ENCODE measurements around the gene PEX10.
A peak's percentile ranks its signal among the peaks of the same experiment; 100 is the strongest.

The PEX10 gene

DNA sequence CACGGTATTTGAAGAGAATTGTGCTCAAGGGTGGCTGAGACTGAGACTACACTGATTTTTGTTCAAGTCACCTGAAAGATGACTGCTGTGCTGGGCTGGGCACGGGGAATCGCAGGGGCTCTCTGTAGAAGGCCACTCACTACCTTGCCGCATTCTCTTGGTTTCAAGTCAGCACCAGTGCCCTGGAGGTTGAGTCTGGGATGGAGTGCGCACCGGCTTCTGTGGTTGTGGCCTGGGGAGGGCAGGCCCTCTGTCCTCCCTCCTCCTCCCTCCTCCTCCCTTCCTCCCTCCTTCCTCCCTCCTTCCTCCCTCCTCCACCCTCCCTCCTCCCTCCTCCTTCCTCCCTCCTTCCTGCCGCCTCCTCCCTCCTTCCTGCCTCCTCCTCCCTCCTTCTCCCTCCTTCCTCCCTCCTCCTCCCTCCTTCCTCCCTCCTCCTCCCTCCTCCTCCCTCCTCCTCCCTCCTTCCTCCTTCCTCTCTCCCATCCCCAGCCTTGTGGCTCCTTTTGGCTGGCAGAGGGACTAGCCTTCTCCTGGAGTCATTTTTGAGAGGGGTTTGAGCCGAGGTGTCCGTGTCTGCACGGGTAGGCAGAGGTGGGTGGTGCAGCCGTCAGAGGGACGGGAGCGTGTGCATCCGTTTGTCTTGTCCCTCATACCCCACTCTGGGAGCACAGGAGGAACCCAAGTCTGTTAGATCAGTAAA is 11.3 kb downstream of the PEX10 start:
- DNase-seq: no peak
- Mint-ChIP-seq H3K4me1 (no peaks in the 10 kb centered on the region), H3K4me3 (no peak overlapping the region), H3K27me3 (ENCODE audit: low read depth, poor library complexity) (peaks cover 4% of the 10 kb centered on the region), H3K9me3 (no peaks in the 10 kb centered on the region), H3K27ac (peak overlapping the region; percentile 67), H3K36me3 (ENCODE audit: low read depth) (peaks cover 55% of the 10 kb centered on the region)
- TF ChIP-seq, protein P1, sequence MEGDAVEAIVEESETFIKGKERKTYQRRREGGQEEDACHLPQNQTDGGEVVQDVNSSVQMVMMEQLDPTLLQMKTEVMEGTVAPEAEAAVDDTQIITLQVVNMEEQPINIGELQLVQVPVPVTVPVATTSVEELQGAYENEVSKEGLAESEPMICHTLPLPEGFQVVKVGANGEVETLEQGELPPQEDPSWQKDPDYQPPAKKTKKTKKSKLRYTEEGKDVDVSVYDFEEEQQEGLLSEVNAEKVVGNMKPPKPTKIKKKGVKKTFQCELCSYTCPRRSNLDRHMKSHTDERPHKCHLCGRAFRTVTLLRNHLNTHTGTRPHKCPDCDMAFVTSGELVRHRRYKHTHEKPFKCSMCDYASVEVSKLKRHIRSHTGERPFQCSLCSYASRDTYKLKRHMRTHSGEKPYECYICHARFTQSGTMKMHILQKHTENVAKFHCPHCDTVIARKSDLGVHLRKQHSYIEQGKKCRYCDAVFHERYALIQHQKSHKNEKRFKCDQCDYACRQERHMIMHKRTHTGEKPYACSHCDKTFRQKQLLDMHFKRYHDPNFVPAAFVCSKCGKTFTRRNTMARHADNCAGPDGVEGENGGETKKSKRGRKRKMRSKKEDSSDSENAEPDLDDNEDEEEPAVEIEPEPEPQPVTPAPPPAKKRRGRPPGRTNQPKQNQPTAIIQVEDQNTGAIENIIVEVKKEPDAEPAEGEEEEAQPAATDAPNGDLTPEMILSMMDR (IDR thresholded peaks at IDR 0.05): no peak

DNA sequence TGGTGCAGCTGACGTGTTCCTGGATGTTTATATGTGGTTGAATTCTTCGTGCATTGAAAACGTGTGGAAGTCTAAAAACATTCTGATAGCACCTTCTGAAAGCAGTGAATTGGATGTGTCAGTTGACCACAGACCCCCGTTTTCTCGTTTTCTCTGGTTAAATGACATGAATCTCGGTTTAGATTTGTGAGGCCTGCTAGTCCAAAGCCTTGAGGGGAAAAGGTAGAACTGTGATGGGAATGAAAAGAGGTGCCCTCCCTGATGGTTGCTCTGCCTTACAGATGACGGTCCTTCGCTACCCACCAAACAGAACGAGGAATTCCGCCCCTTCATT is 11.8 kb downstream of the PEX10 start:
- Mint-ChIP-seq H3K9me3 (no peaks in the 10 kb centered on the region), H3K27me3 (ENCODE audit: low read depth, poor library complexity) (peaks cover 4% of the 10 kb centered on the region)
- DNase-seq: no peak

DNA sequence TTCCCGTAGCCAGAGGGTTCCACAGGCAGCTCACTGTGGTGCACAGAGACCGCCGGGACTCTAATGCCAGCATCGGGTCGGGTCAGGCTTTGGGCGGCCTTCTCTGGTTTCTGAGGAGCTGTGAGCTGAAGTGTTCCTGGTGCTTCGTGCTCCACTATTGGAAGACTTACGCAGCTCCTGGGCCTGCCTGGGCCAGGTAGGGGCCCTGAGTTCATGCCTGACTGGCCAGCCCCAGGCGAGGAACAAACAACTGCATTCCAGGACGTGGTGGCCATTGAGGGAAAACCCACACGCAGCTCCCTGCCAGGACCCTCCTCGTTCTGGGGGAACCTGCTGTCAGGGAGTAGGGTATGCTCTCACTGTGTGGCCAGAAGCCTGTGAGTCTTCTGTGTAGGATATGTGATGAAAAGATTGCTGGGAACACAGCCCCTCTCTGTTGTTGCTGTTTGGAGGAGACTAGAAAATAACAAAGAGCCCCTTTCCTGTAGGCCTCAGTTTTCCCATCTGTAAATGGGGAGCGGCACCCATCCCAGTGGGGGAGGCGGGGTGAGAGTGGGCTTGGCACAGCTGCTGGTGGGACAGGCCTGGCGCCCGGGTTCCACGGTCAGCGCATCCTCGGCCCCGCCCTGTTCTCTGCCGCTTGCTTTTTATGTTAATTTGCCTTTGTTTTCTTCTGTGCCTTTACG is 12.3 kb downstream of the PEX10 start:
- H3K27me3 Mint-ChIP-seq (ENCODE audit: low read depth, poor library complexity): peaks cover 4% of the 10 kb centered on the region
- H3K4me3 Mint-ChIP-seq: no peak overlapping the region
- H3K4me1 Mint-ChIP-seq: no peaks in the 10 kb centered on the region
- H3K36me3 Mint-ChIP-seq (ENCODE audit: low read depth): peaks cover 52% of the 10 kb centered on the region
- H3K9me3 Mint-ChIP-seq: no peaks in the 10 kb centered on the region
- peak overlapping the region; percentile 67 for H3K27ac Mint-ChIP-seq
- TF ChIP-seq, protein P1 (IDR thresholded peaks at IDR 0.05): no peak
- no peak for DNase-seq

More for the DNA sequence above, 11.8 kb downstream of the PEX10 start:
- TF ChIP-seq, protein P1 (IDR thresholded peaks at IDR 0.05): no peak
- Mint-ChIP-seq H3K36me3 (ENCODE audit: low read depth) (peaks cover 56% of the 10 kb centered on the region), H3K27ac (peak overlapping the region; percentile 67), H3K4me1 (no peaks in the 10 kb centered on the region), H3K4me3 (no peak overlapping the region)

DNA sequence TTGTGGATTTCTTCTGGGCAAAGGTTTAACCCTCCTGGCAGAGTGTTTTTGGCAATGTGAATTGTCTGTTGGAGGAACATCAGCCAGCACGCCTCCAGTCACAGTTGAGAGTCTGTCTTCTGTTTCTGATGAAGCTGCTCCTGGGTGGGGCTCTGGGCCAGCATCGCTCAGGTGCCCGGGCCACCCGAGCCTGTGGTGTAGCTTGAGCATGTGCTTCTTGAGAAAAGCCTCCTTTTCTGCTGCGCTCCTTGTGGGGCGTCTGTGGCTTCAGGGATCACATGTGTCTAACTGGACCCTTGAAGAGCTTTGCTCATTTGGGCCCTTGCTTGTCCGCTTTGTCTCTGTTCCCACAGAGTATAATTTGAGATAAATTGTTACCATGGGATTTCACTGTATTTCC is 13.5 kb downstream of the PEX10 start:
- Mint-ChIP-seq H3K9me3 (no peaks in the 10 kb centered on the region), H3K4me3 (no peak overlapping the region), H3K27ac (peak overlapping the region; percentile 54), H3K36me3 (ENCODE audit: low read depth) (peaks cover 52% of the 10 kb centered on the region), H3K27me3 (ENCODE audit: low read depth, poor library complexity) (peaks cover 4% of the 10 kb centered on the region), H3K4me1 (peaks cover 4% of the 10 kb centered on the region)
- no peak for DNase-seq
- TF ChIP-seq, protein P1 (IDR thresholded peaks at IDR 0.05): no peak

DNA sequence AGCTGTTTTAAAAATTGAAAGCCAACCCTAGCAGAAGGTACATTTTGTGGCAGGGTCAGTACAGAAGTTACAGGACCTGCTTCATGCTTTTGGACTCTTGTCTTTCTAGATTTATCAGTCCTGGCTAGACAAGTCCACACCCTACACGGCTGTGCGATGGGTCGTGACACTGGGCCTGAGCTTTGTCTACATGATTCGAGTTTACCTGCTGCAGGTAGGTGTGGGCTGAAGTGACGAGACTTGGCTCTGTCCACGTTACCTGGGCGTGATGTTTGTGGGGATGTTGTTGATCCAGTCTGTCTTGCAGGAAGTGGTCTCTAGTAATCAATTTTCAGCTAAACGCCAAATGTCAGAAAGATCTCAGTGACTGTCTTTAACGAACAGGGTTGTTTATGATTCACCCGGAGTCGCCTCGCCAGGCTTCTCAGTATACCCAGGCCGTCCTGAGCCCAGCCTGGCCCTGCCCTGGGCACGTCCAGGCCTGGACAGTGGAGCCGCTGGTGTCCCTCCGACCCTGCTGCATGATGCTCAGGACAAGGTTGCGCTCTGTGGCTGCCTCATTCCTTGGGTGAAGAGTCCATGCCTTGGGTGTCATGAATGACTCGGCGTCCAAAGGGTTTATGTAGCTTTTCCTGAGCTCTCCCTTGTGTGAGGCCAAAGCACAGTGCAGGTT is 15.2 kb downstream of the PEX10 start:
- no peaks in the 10 kb centered on the region for H3K9me3 Mint-ChIP-seq
- H3K36me3 Mint-ChIP-seq (ENCODE audit: low read depth): peaks cover 60% of the 10 kb centered on the region
- peak overlapping the region; percentile 96 for H3K27ac Mint-ChIP-seq
- H3K4me3 Mint-ChIP-seq: no peak overlapping the region
- TF ChIP-seq, protein P1 (IDR thresholded peaks at IDR 0.05): no peak
- H3K27me3 Mint-ChIP-seq (ENCODE audit: low read depth, poor library complexity): peaks cover 8% of the 10 kb centered on the region
- no peak for DNase-seq
- H3K4me1 Mint-ChIP-seq: peaks cover 20% of the 10 kb centered on the region

All from nephron progenitor cell (in vitro differentiated cells).